Measurements from ENCODE around the gene FAM221A.
"Not testable (repeated sequence)": the region's sequence is repeated elsewhere in the genome, so short reads cannot be mapped to it uniquely, and the experiment has no call there.

Gene FAM221A

DNA sequence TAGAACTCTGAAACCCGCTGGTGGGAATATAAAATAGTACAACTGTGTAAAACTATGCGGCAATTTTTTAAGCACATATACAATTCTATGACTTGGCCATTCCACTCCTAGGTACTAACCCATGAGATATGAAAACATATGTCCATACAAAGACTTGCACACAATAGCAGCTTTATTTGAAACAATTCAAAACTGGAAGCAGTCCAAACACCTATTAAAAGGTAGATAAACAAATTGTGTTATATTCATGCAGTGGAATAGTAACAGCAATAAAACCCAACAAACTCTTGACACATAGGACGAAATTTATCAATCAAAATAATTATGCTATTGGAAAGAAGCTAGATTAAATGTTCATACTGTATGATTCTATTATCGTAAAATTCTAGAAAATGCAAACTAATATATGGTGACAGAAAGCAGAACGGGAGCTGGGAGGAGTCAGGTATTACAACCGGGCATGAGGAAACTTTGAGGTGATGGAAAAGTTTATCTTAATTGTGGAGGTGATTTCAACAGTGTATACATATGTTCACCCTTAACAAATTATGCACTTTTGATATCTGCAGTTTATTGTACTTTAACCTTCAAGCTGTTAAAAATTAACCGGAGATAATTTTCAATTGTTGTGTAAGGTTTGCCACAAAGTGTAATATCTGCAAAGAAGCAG lies 29.2 kb downstream of the FAM221A start:
- no peak for DNase-seq (ENCODE audit: low spot score)

- no peak for DNase-seq (ENCODE audit: low spot score)
Observed at GRCh38 chr7:23710000-23710399, 30.0 kb downstream of the FAM221A start, which contains the start of gene STK31. Gene STK31, plus strand, starts transcription at chr7:23710219. Its CDS starts 67 bp downstream, at chr7:23710286.

DNA sequence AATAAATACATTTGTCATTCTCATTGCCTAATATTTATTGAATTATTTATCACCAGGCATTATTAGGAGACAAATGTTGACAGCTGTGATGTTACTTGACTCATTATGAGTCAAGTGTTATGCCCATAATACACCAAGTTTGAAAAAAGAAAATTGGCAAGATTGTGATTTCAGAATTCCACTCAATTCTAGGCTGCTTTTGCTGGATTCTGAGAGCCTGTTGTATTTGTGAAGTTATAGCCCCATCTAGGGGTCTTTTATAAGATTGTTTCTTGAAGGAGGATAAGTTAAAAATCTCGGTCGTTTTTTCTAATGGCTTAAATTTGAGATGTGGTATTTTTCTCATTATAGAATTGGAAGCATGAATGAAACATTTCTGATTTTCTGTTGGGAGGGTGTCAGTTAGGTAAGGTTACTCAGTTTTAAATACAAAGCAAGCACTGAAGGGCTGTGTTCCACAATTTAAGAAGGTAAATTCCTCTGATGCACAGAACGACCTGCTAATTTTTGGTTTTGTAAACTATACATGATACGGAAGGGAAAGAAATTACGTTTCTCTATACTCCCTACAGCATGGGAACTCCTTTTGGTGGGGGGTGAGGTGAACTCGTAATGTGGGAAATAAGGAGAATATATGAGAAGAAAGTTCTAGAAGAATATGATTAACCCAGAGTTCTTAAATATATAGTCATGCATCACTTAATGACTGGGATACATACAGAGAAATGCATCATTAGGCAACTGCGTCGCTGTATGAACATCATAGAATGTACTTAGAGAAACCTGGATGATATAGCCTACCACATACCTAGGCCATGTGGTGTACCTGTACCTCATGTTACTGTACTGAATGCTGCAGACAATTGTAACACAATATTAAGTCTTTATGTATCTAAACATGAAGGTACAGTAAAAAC lies 32.6 kb downstream of the FAM221A start:
- no peak for DNase-seq (ENCODE audit: low spot score)

GRCh38 chr7:23713285-23714149 lies 33.5 kb downstream of the FAM221A start:
- no peak for DNase-seq (ENCODE audit: low spot score)

DNA sequence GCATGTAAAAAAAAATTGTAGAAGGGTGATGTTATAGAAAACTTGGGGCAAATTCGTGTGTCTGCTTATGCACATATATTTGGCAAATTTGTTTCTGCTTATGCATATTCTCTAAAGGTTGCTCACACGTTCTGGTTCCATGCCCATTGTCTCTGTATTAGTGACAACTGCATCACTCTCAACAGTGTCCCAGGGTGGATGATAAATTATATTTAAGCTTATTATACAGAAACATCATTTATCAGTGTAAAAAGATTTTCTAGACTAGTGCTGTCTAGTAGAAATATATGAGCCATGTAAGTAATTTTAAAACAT lies 34.1 kb downstream of the FAM221A start:
- no peak for DNase-seq (ENCODE audit: low spot score)

DNA sequence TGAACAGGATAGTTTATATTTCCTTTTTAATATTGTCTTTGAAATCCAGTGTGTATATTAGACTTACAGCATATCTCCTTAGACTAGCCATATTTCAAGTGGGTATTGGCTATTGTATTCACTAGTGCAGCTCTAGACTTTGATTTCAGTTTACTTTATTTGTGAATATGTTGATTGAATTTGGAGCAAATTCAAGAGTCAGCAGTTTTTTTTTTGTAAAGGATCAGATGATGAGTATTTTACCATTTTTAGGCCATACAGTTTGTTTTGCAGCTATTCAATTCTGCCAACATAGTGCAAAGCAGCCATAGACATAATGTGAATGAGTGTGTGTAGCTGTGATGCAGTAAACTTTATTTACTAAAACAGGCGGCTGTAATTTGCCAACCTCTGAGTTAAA lies 34.6 kb downstream of the FAM221A start:
- DNase-seq (ENCODE audit: low spot score): no peak

- no peak for DNase-seq (ENCODE audit: low spot score)
Observed at GRCh38 chr7:23715099-23715498, 35.1 kb downstream of the FAM221A start.

DNA sequence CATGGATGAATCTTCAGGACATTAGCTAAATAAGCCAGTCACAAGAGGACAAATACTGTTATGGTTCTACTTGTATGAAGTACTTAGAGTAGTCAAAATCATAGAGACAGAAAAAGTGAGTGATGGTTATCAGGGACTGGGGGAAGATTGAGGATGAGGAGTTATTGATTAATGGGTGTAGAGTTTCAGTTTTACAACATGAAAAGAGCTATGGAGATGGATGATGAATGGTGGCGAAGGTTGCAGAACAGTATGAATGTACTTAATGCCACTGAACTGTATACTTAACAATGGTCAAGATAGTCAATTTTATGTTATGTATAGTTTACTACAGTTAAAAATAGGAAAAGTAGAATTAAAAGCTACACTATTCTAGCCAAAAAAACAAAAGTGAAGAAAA lies 37.8 kb downstream of the FAM221A start:
- DNase-seq (ENCODE audit: low spot score): no peak

- DNase-seq (ENCODE audit: low spot score): no peak
Observed at GRCh38 chr7:23721456-23721855, 41.5 kb downstream of the FAM221A start.

GRCh38 chr7:23722587-23723216 lies 42.7 kb downstream of the FAM221A start:
- DNase-seq (ENCODE audit: low spot score): not testable (repeated sequence)

DNA sequence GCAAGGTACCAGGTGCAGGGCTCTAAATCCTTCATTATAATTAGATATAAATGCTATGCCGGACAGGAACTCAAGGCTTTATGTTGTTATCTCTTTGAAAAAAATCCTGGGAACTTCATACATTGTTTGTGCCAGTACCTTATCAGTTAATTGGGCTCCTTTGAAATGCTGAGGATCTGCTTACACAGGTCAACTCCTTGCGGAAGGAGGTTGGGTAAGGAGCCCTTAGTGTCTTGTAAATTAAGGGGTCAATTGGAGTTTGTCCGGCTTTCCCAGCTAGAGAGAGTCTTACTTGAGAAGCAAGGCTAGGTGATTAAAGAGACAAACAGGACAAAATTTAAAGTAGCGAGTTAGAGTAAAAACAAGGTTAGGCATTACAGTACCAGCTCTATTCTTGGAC lies 44.1 kb downstream of the FAM221A start:
- DNase-seq (ENCODE audit: low spot score): not testable (repeated sequence)

- DNase-seq (ENCODE audit: low spot score): no peak
Observed at GRCh38 chr7:23742051-23742450, 62.1 kb downstream of the FAM221A start.

DNA sequence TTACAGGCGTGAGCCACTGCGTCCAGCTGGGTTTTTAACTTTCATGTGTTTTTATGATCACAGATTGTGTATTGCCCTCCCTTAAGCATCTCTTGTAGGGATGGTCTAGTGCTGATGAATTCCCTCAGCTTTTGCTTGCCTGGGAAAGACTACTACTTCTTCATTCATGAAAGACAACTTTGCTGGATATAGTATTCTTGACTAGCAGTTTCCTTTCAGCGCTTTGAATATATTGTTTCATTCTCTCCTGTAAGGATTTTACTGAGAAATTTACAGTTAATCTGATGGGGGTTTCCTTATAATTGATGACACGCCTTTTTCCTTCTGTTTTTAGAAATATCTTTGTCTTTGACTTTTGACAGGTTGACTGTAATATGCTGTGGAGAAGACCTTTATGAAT lies 63.2 kb downstream of the FAM221A start:
- DNase-seq (ENCODE audit: low spot score): no peak

DNA sequence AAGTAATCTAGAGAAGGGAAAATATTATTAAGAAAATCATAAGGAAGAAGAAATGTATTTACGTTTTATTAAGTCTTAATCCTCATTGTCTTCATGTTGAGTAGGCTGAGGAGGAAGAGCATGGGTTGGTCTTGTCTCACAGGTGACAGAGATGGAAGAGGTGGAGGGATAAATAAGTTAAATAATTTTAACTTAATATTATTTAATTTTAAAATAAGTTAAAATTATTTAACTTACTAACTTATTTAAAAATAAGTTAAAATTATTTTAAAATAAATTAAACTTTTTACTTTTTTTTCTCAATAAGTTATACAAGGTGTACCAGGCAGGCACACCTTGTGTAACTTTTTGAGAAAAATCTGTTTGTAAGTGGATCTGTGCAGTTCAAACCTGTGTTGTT lies 66.6 kb downstream of the FAM221A start:
- DNase-seq (ENCODE audit: low spot score): no peak

- no peak for DNase-seq (ENCODE audit: low spot score)
Observed at GRCh38 chr7:23751852-23752251, 71.9 kb downstream of the FAM221A start.

Data from ecto neural progenitor cell (in vitro differentiated cells).